GM08714 (cell line): ENCODE data around the gene MYCT1.
"Not testable (repeated sequence)": the region's sequence is repeated elsewhere in the genome, so short reads cannot be mapped to it uniquely, and the experiment has no call there.

Experiments
- H3K4me3 ChIP-seq: fragments of 200-500 bp; sonication (Bioruptor generic); 2 replicates; pipeline ENCODE4 v1.5.1; 2014; ENCODE audit warnings: mild to moderate bottlenecking, low read length, inconsistent platforms
- ZNF274 ChIP-seq: IDR thresholded peaks from 2 replicates; pipeline ENCODE4 v1.6.1; 2012; ENCODE audit warnings: mild to moderate bottlenecking, low read depth, low read length

Gene MYCT1

GRCh38 chr6:152700427-152700826 lies 2.7 kb downstream of the MYCT1 start:
- no peak overlapping the region for H3K4me3 ChIP-seq
- no peak for TF ChIP-seq ZNF274

- H3K4me3 ChIP-seq, result no peak overlapping the region
- no peak for TF ChIP-seq ZNF274
Observed at GRCh38 chr6:152701081-152701862, 3.6 kb downstream of the MYCT1 start.

- no peak for TF ChIP-seq ZNF274
- H3K4me3 ChIP-seq, result no peak overlapping the region
Observed at GRCh38 chr6:152701863-152702401, 4.2 kb downstream of the MYCT1 start.

- H3K4me3 ChIP-seq, result not testable (repeated sequence)
Observed at GRCh38 chr6:152703750-152704149, 6.1 kb downstream of the MYCT1 start.

- no peak for TF ChIP-seq ZNF274
- H3K4me3 ChIP-seq, result no peak overlapping the region
Observed at GRCh38 chr6:152705327-152705726, 7.6 kb downstream of the MYCT1 start.

GRCh38 chr6:152716322-152716721 lies 18.6 kb downstream of the MYCT1 start:
- H3K4me3 ChIP-seq, result no peak overlapping the region
- TF ChIP-seq ZNF274, result no peak

GRCh38 chr6:152720974-152721373 lies 23.3 kb downstream of the MYCT1 start:
- no peak for TF ChIP-seq ZNF274
- no peak overlapping the region for H3K4me3 ChIP-seq

GRCh38 chr6:152721956-152722355 lies 24.3 kb downstream of the MYCT1 start:
- no peak for TF ChIP-seq ZNF274
- H3K4me3 ChIP-seq, result no peak overlapping the region

- no peak for TF ChIP-seq ZNF274
- H3K4me3 ChIP-seq, result no peak overlapping the region
Observed at GRCh38 chr6:152723398-152723797, 25.7 kb downstream of the MYCT1 start.

- TF ChIP-seq ZNF274, result no peak
- H3K4me3 ChIP-seq, result no peak overlapping the region
Observed at GRCh38 chr6:152726313-152726712, 28.6 kb downstream of the MYCT1 start.

- no peak overlapping the region for H3K4me3 ChIP-seq
- TF ChIP-seq ZNF274, result no peak
Observed at GRCh38 chr6:152727507-152727906, 29.8 kb downstream of the MYCT1 start.

- no peak overlapping the region for H3K4me3 ChIP-seq
- no peak for TF ChIP-seq ZNF274
Observed at GRCh38 chr6:152734630-152735029, 36.9 kb downstream of the MYCT1 start.

- TF ChIP-seq ZNF274, result no peak
- no peak overlapping the region for H3K4me3 ChIP-seq
Observed at GRCh38 chr6:152736687-152737273, 39.1 kb downstream of the MYCT1 start.

- no peak for TF ChIP-seq ZNF274
- no peak overlapping the region for H3K4me3 ChIP-seq
Observed at GRCh38 chr6:152745509-152746171, 47.9 kb downstream of the MYCT1 start.

GRCh38 chr6:152746172-152746553 lies 48.5 kb downstream of the MYCT1 start:
- no peak overlapping the region for H3K4me3 ChIP-seq
- no peak for TF ChIP-seq ZNF274
